Heart left ventricle (tissue), 16 donors: ENCODE results near the gene RAB30. TPM values are rescaled to one million over a fixed set of nuclear protein-coding genes. Genes with fewer than 3 reads are reported as not detected.

Experiments
- ATAC-seq, 4 donors: fragments of 200-7000 bp; cut with Tn5 transposase; one replicate each; pipeline ENCODE4 v1.9.1; 2020 to 2022; ENCODE audit warnings: moderate library complexity in 4 of 4, mild to moderate bottlenecking in 3 of 4, moderate number of reproducible peaks in 1 of 4
- DNase-seq, 5 donors: peaks; one replicate each; pipeline ENCODE4 v3.0.0-alpha.2; 2020
- H3K27ac ChIP-seq, 12 donors: fragments of 200-600 bp; sonication (generic) in 4 of 12; one replicate each; pipeline versions ENCODE4 v1.5.0 to v1.8.0; 2016 to 2022; ENCODE audit warnings: mild to moderate bottlenecking in 2 of 12
- H3K27me3 ChIP-seq, 9 donors: fragments of 200-600 bp; sonication (generic) in 2 of 9; one replicate each; pipeline versions ENCODE4 v1.5.1 to v1.8.0; 2016 to 2022; ENCODE audit warnings: mild to moderate bottlenecking in 3 of 9
- H3K36me3 ChIP-seq, 9 donors: fragments of 200-600 bp; sonication (generic) in 2 of 9; one replicate each; pipeline versions ENCODE4 v1.5.0 to v1.8.0; 2018 to 2022; ENCODE audit warnings: mild to moderate bottlenecking in 2 of 9
- H3K4me1 ChIP-seq, 12 donors: fragments of 200-600 bp; sonication (generic) in 4 of 12; one replicate each; pipeline versions ENCODE4 v1.5.0 to v1.8.0; 2016 to 2022; ENCODE audit warnings: mild to moderate bottlenecking in 3 of 12
- H3K4me3 ChIP-seq, 12 donors: fragments of 200-600 bp; sonication (generic) in 4 of 12; one replicate each; pipeline versions ENCODE4 v1.5.0 to v1.8.0; 2017 to 2022; ENCODE audit warnings: mild to moderate bottlenecking in 9 of 12, moderate library complexity in 4 of 12
- H3K9me3 ChIP-seq, 12 donors: fragments of 200-600 bp; sonication (generic) in 4 of 12; one replicate each; pipeline versions ENCODE4 v1.5.0 to v1.8.0; 2016 to 2022; ENCODE audit warnings: mild to moderate bottlenecking in 1 of 12
- POLR2A ChIP-seq, 2 donors: fragments of 450-650 bp; IDR thresholded peaks; one replicate each; pipeline ENCODE4 v1.6.1; 2017; ENCODE audit warnings: antibody characterized with exemption in 2 of 2, mild to moderate bottlenecking in 2 of 2, moderate library complexity in 2 of 2
- WGBS, 4 donors: extraction: QIAGEN DNeasy Blood & Tissue Kit in 2 of 4; methylation state at CpG; one replicate each; pipeline versions ENCODE4 v1.1.5 to v1.1.7; 2013 to 2018; 5-methylcytosine and 5-hydroxymethylcytosine counted together
- intact Hi-C, 10 donors: fragments of 100-400 bp; cut with DNase I; formaldehyde crosslinking; loops; one replicate each; pipeline versions ENCODE4 v1.11.1 to v1.14.2; 2022
- polyA plus RNA-seq, 2 donors: library from polyadenylated mRNA; stranded (reverse); fragments of 200-250 nt; gene quantifications; one replicate each; pipeline ENCODE4 v1.2.3, GENCODE V29; 2013
- total RNA-seq, 9 donors: library from RNA; depleted of rRNA in 2 of 9; stranded (reverse); fragments of >200 nt in 2 of 9; fragmentation: NEBNext Ultra II Directional in 3 of 9; extraction: Animal tissue kit (Norgen Biotek cat#: 25700) in 3 of 9; gene quantifications; one replicate each; pipeline versions ENCODE4 v1.1.0 to v1.2.4, GENCODE V29; 2016 to 2023
- TF ChIP-seq, protein P1 (sequence below), 12 donors: fragments of 200-600 bp; sonication (generic) in 4 of 12; IDR thresholded peaks; one replicate each; pipeline versions ENCODE4 v1.5.0 to v1.8.0; 2018 to 2022; ENCODE audit warnings: antibody characterized with exemption in 12 of 12, mild to moderate bottlenecking in 5 of 12
- donor health status: ischemic (EF 13 %, LVEDD 7.1; RV severe dilation, severe dysfunction).
- donor health status: healthy with polysubstance abuse.
- donor health status: DM: no; HTN: yes; CAD: no.
- donor health status: DM: no; HTN: no; CAD: no.
- donor health status: ischemic (EF 25% LVEDD 6.9; RV normal size, moderate dysfunction).
- donor health status: ischemic (EF 25% LVEDD 5.7; RV mildly dilated, moderate dysfunction).
- donor health status: healthy.
- donor health status: DM: yes; HTN: yes; CAD: no.
- donor health status: ischemic (EF 35%, LVEDD 5.7; RV mildly dilated, moderate dysfunction).
- donor health status: nonischemic (EF 11% LVEDD 7.7; RV severe dilation, severe dysfunction).
- donor health status: DM: yes; HTN: yes; CAD: no.
- donor health status: PGD.
- donor health status: ischemic (EF 29% LVEDD 5.4; RV normal size, mild dysfunction).
- donor health status: nonischemic (EF 23%, LVEDD 6.1; RV moderate dilation, normal function).

The RAB30 gene
- total and polyA plus RNA-seq, 11 donors: 4.4 to 28.4 (median 18.8) TPM

DNA sequence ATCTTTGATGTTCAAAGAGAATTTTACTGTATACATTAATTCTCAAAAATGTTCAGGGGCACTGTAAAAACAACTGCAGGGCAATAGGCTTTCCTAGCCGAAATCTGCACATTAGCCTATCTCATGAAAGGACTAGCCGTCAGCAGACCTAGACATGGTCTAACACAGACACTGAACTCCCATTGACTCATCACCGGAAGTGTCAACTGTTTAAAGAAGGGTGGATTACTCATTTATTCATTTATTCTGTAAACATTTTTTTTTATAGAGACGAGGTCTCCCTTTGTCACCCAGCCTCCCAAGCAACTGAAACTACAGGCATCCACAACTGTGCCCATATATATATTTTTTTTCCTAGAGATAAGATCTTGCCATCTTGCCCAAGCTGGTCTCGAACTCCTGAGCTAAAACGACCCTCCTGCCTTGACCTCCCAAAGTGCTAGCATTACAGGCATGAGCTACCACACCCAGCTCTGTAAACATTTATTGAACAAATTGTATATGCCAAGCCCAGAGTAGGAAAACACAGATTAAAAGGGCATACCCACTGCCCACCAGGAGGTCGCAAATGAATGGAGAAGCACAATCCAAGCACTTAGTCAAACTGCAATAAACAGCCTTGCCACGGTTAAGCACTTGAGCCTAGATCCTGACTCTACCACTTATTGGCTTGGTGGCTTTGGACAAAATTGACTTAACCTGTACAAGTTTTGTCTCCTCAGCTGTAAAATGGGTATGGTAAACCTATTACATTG lies 26.6 kb downstream of the RAB30 start:
- intact Hi-C loops: no loop called here
- peaks cover 5 to 71% (median 26%) of the 10 kb centered on the region in 12 donors for H3K4me1 ChIP-seq
- H3K27ac ChIP-seq: peak overlapping the region in 2 of 12 donors; percentile 13 to 53
- no peaks in the 10 kb centered on the region for H3K27me3 ChIP-seq
- H3K36me3 ChIP-seq: no peaks in the 10 kb centered on the region
- WGBS, 4 donors: 77 to 89% (median 87%) methylated on average over 8 of the region's 8 CpGs
- DNase-seq (no peak), ATAC-seq (peak in 1 of 4 donors; percentile 58)
- no peaks in the 10 kb centered on the region for H3K9me3 ChIP-seq
- H3K4me3 ChIP-seq: no peak overlapping the region
- no peak for TF ChIP-seq POLR2A (IDR thresholded peaks at IDR 0.05)
- TF ChIP-seq, protein P1, sequence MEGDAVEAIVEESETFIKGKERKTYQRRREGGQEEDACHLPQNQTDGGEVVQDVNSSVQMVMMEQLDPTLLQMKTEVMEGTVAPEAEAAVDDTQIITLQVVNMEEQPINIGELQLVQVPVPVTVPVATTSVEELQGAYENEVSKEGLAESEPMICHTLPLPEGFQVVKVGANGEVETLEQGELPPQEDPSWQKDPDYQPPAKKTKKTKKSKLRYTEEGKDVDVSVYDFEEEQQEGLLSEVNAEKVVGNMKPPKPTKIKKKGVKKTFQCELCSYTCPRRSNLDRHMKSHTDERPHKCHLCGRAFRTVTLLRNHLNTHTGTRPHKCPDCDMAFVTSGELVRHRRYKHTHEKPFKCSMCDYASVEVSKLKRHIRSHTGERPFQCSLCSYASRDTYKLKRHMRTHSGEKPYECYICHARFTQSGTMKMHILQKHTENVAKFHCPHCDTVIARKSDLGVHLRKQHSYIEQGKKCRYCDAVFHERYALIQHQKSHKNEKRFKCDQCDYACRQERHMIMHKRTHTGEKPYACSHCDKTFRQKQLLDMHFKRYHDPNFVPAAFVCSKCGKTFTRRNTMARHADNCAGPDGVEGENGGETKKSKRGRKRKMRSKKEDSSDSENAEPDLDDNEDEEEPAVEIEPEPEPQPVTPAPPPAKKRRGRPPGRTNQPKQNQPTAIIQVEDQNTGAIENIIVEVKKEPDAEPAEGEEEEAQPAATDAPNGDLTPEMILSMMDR (IDR thresholded peaks at IDR 0.05): no peak

- 89 to 92% (median 92%) methylated on average over 3 of the region's 3 CpGs for WGBS, 4 donors
- DNase-seq (no peak), ATAC-seq (peak; percentile 12 to 73 (median 70))
- no peaks in the 10 kb centered on the region for H3K9me3 ChIP-seq
- peak overlapping the region in 2 of 12 donors; percentile 30 to 57 for H3K27ac ChIP-seq
- no peak for TF ChIP-seq POLR2A (IDR thresholded peaks at IDR 0.05)
- TF ChIP-seq, protein P1 (IDR thresholded peaks at IDR 0.05): no peak
- H3K27me3 ChIP-seq: no peaks in the 10 kb centered on the region
- no peaks in the 10 kb centered on the region for H3K36me3 ChIP-seq
- H3K4me1 ChIP-seq: peaks cover 5 to 72% (median 28%) of the 10 kb centered on the region in 12 donors
- no peak overlapping the region for H3K4me3 ChIP-seq
- intact Hi-C loops: no loop called here
These were observed 28.6 kb downstream of the RAB30 start for GRCh38 chr11:83042964-83043711.

- no peak for TF ChIP-seq POLR2A (IDR thresholded peaks at IDR 0.05)
- TF ChIP-seq, protein P1 (IDR thresholded peaks at IDR 0.05): no peak
- DNase-seq (no peak), ATAC-seq (no peak)
- no peak overlapping the region for H3K4me3 ChIP-seq
- no peaks in the 10 kb centered on the region for H3K27me3 ChIP-seq
- 89 to 97% (median 95%) methylated on average over 2 of the region's 2 CpGs for WGBS, 4 donors
- H3K36me3 ChIP-seq: no peaks in the 10 kb centered on the region
- peaks cover 0 to 64% (median 20%) of the 10 kb centered on the region in 12 donors for H3K4me1 ChIP-seq
- no peak overlapping the region for H3K27ac ChIP-seq
- H3K9me3 ChIP-seq: no peaks in the 10 kb centered on the region
- intact Hi-C loops: no loop called here
These were observed 30.6 kb downstream of the RAB30 start for GRCh38 chr11:83041126-83041525.

DNA sequence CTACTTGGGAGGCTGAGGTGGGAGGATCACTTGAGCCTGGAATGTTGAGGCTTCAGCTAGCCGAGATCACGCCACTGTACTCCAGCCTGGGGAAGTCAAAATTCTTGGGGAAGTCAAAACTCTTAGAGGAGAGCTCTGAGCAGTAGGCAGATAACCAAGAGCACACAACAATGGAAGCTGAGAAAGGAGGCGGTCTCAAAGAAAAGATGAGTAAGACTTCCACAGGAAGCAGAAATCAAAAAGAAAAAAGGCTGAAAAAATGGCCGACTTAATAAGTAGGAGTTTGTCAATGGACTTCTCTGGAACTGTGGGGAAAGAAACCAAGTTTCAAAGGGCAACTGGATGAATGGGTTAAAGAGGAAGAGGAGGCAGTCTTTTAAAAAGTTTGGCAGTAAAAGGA lies 32.1 kb downstream of the RAB30 start:
- Histone ChIP-seq H3K27me3 (no peaks in the 10 kb centered on the region), H3K9me3 (no peaks in the 10 kb centered on the region), H3K27ac (no peak overlapping the region), H3K36me3 (no peaks in the 10 kb centered on the region), H3K4me3 (no peak overlapping the region), H3K4me1 (peaks cover 3 to 67% (median 32%) of the 10 kb centered on the region in 12 donors)
- TF ChIP-seq, protein P1 (IDR thresholded peaks at IDR 0.05): no peak
- TF ChIP-seq POLR2A (IDR thresholded peaks at IDR 0.05): no peak
- intact Hi-C loops: loop anchor here in 1 of 10 donors (5.0 kb wide), 1 partner anchor 52 kb away; no protein-coding TSS in a partner anchor
- DNase-seq (no peak), ATAC-seq (no peak)
- 87 to 92% (median 90%) methylated on average over 4 of the region's 4 CpGs for WGBS, 4 donors
